GM12878 (cell line): ENCODE results near the gene ETAA1. TPM values are rescaled to one million over a fixed set of nuclear protein-coding genes. Genes with fewer than 3 reads are reported as not detected.

Source experiments
- ATAC-seq: fragments of 200-7000 bp; cut with Tn5 transposase; 3 replicates; pipeline ENCODE4 v1.9.1; 2020; ENCODE audit warnings: mild to moderate bottlenecking, moderate library complexity
- Bru-seq: library from RNA; stranded (reverse); fragments of 400-500 nt; gene quantifications from one replicate; lab custom pipeline; 2021; lab: Mats Ljungman, UMichigan
- BruChase-seq, 2 experiments: library from RNA; stranded (reverse); fragments of 400-500 nt; gene quantifications; one replicate each; lab custom pipeline; 2021; lab: Mats Ljungman, UMichigan
- BruUV-seq: library from RNA; stranded (reverse); fragments of 400-500 nt; replicated peaks from 2 replicates; lab custom pipeline; 2021; lab: Mats Ljungman, UMichigan
- CTCF ChIA-PET: fragments of 300-600 bp; sonication (Branson Sonifier 250); formaldehyde crosslinking; extraction: SDS; loops from one replicate; lab custom pipeline; 2021; ENCODE audit warnings: inconsistent platforms; lab: Yijun Ruan, JAX
- POLR2A ChIA-PET: fragments of 350-600 bp; formaldehyde crosslinking; extraction: SDS; loops from one replicate; lab custom pipeline; 2021; ENCODE audit warnings: inconsistent platforms; lab: Charles Lee
- RAD21 ChIA-PET: fragments of 300-600 bp; sonication (Branson Sonifier 250); formaldehyde crosslinking; loops from one replicate; lab custom pipeline; 2023; ENCODE audit warnings: antibody characterized with exemption; ENCODE audit not compliant: unreplicated experiment; lab: Charles Lee
- SMC1A ChIA-PET: fragments of 300-600 bp; sonication (Branson Sonifier 250); formaldehyde crosslinking; loops from one replicate; lab custom pipeline; 2023; ENCODE audit not compliant: unreplicated experiment, uncharacterized antibody; lab: Charles Lee
- DNase-seq: peaks from one replicate; pipeline ENCODE4 v3.0.0-alpha.2; 2011; ENCODE audit warnings: low read depth, low spot score
- FAIRE-seq: peaks from 3 replicates; lab custom pipeline; 2011; peaks lifted over from hg19 to GRCh38; lab: Jason Lieb, UNC
- H2AFZ ChIP-seq: 2 replicates; pipeline ENCODE4 v1.6.0; 2011; ENCODE audit warnings: low read depth, low read length, control low read depth; ENCODE audit not compliant: control insufficient read depth
- H3K27ac ChIP-seq: 2 replicates; pipeline ENCODE4 v1.5.1; 2011; ENCODE audit warnings: control low read depth; ENCODE audit not compliant: control insufficient read depth, insufficient read depth
- H3K27me3 ChIP-seq, 2 experiments: replicated peaks in 1 of 2; 2 replicates each; pipeline versions ENCODE4 v1.6.0 to v1.6.1; 2011; ENCODE audit warnings: low read length in 1 of 2; ENCODE audit not compliant: control insufficient read depth in 2 of 2, insufficient read depth in 2 of 2
- H3K36me3 ChIP-seq, 2 experiments: 2 replicates each; pipeline ENCODE4 v1.5.1; 2011; ENCODE audit warnings: low read length in 1 of 2; ENCODE audit not compliant: control insufficient read depth in 2 of 2, insufficient read depth in 2 of 2
- H3K4me1 ChIP-seq: 2 replicates; pipeline ENCODE4 v1.6.1; 2011; ENCODE audit warnings: mild to moderate bottlenecking, low read length, moderate library complexity, mixed read lengths; ENCODE audit not compliant: control insufficient read depth, insufficient read depth
- H3K4me2 ChIP-seq: 2 replicates; pipeline ENCODE4 v1.6.0; 2011; ENCODE audit warnings: control low read depth; ENCODE audit not compliant: control insufficient read depth, insufficient read depth
- H3K4me3 ChIP-seq: fragments of 200-600 bp; sonication (generic); 2 replicates; pipeline ENCODE4 v1.5.1; 2016
- H3K79me2 ChIP-seq: 2 replicates; pipeline ENCODE4 v1.6.0; 2011; ENCODE audit warnings: low read length; ENCODE audit not compliant: control insufficient read depth, insufficient read depth
- H3K9ac ChIP-seq: 2 replicates; pipeline ENCODE4 v1.8.0; 2011; ENCODE audit warnings: low read length, control low read depth, mixed read lengths; ENCODE audit not compliant: control insufficient read depth, insufficient read depth
- H3K9me3 ChIP-seq: replicated peaks from 3 replicates; pipeline ENCODE4 v1.5.1; 2011; ENCODE audit warnings: mild to moderate bottlenecking, low read length; ENCODE audit not compliant: control insufficient read depth, insufficient read depth
- H4K20me1 ChIP-seq: 2 replicates; pipeline ENCODE4 v1.6.0; 2011; ENCODE audit not compliant: control insufficient read depth, insufficient read depth
- BCL11A ChIP-seq: IDR thresholded peaks from 2 replicates; pipeline ENCODE4 v1.6.1; 2011; ENCODE audit warnings: low read depth, low read length
- BCLAF1 ChIP-seq: fragments of 450-650 bp; IDR thresholded peaks from 2 replicates; pipeline ENCODE4 v1.6.1; 2017; ENCODE audit warnings: antibody characterized with exemption, mild to moderate bottlenecking, moderate library complexity
- BRCA1 ChIP-seq: IDR thresholded peaks from 2 replicates; pipeline ENCODE4 v1.6.1; 2011; ENCODE audit warnings: low read depth, low read length, improper control_type of control experiment
- CBFB ChIP-seq: IDR thresholded peaks from 2 replicates; pipeline ENCODE4 v1.6.1; 2016; ENCODE audit warnings: antibody characterized with exemption, low read depth
- CBX5 ChIP-seq: sonication (generic); IDR thresholded peaks from 2 replicates; pipeline ENCODE4 v1.6.1; 2016; ENCODE audit warnings: low read depth, moderate library complexity, mild to moderate bottlenecking, inconsistent platforms
- CHD2 ChIP-seq: IDR thresholded peaks from 2 replicates; pipeline ENCODE4 v1.6.1; 2011; ENCODE audit warnings: low read depth, low read length, improper control_type of control experiment, borderline replicate concordance
- MYB ChIP-seq: fragments of 150-350 bp; IDR thresholded peaks from 2 replicates; pipeline ENCODE4 v1.6.1; 2014; ENCODE audit warnings: mild to moderate bottlenecking, low read depth, low read length, borderline replicate concordance
- NKRF ChIP-seq: fragments of 450-650 bp; conservative IDR thresholded peaks from 2 replicates; pipeline ENCODE4 v1.6.1; 2017; ENCODE audit warnings: mild to moderate bottlenecking, moderate library complexity
- PML ChIP-seq: IDR thresholded peaks from 2 replicates; pipeline ENCODE4 v1.6.1; 2012; ENCODE audit warnings: low read length, inconsistent platforms
- POLR2A ChIP-seq: IDR thresholded peaks from 2 replicates; pipeline ENCODE4 v1.6.1; 2011; ENCODE audit warnings: low read depth, mild to moderate bottlenecking, low read length
- RB1 ChIP-seq: fragments of 450-650 bp; formaldehyde crosslinking; IDR thresholded peaks from 2 replicates; pipeline ENCODE4 v1.6.1; 2017; ENCODE audit warnings: mild to moderate bottlenecking, borderline replicate concordance
- RBBP5 ChIP-seq: fragments of 200-600 bp; sonication (generic); conservative IDR thresholded peaks from 2 replicates; pipeline ENCODE4 v1.6.1; 2016
- RELA ChIP-seq: fragments of 450-650 bp; IDR thresholded peaks from 2 replicates; pipeline ENCODE4 v1.8.0; 2014; ENCODE audit warnings: borderline replicate concordance; ENCODE audit not compliant: partially characterized antibody
- RUNX3 ChIP-seq: IDR thresholded peaks from 2 replicates; pipeline ENCODE4 v1.6.1; 2012; ENCODE audit warnings: low read length, inconsistent platforms
- SMARCA5 ChIP-seq: fragments of 450-650 bp; IDR thresholded peaks from 2 replicates; pipeline ENCODE4 v1.6.1; 2017; ENCODE audit warnings: mild to moderate bottlenecking
- SP1 ChIP-seq: IDR thresholded peaks from one replicate; pipeline ENCODE4 v1.6.1; 2011; ENCODE audit warnings: low read depth, low read length
- WGBS: methylation state at CpG from one replicate; pipeline ENCODE4 v1.1.6; 2016; ENCODE audit warnings: low lambda C conversion rate; ENCODE audit not compliant: insufficient replicate concordance, insufficient coverage; ENCODE audit errors: missing lambda C conversion rate; 5-methylcytosine and 5-hydroxymethylcytosine counted together
- in situ Hi-C: fragments of 300-500 bp; cut with MboI; formaldehyde crosslinking; loops from 9 replicates; pipeline ENCODE4 v1.14.3; 2018; ENCODE audit warnings: mixed read lengths
- intact Hi-C: fragments of 100-400 bp; cut with micrococcal nuclease; formaldehyde crosslinking; loops from one replicate; pipeline ENCODE4 v1.14.2; 2022; ENCODE audit not compliant: unreplicated experiment
- long read RNA-seq, 2 experiments: library from polyadenylated mRNA; unstranded; transcript quantifications; one replicate each; pipeline ENCODE4 v2.0.0, GENCODE V29; 2019 to 2020
- polyA minus RNA-seq, 3 experiments: library from RNA; depleted of rRNA, polyadenylated mRNA; stranded (reverse); fragments of >200 nt; gene quantifications; 2 replicates each; pipeline ENCODE4 v1.2.3, GENCODE V29; 2011
- polyA plus RNA-seq, 11 experiments: library from polyadenylated mRNA; depleted of rRNA in 4 of 11; unstranded in 6 of 11; stranded (reverse) in 5 of 11; fragments of >200 nt; fragmentation: Nextera tagmentation in 4 of 11; fragmentation: Illumina TruSeq in 1 of 11; extraction: Ambion mirVana in 4 of 11; extraction: Trizol in 1 of 11; gene quantifications; 1 replicate in 1 of 11; 2 replicates in 10 of 11; pipeline versions ENCODE4 v1.2.1 to v1.2.3, GENCODE V29; 2011 to 2016; ENCODE audit warnings: inconsistent platforms in 2 of 11, missing spikeins in 2 of 11, low read depth in 1 of 11
- total RNA-seq, 4 experiments: library from RNA; depleted of rRNA in 3 of 4; stranded (reverse); fragments of >200 nt in 3 of 4; fragmentation: Illumina TruSeq in 1 of 4; extraction: Trizol in 1 of 4; gene quantifications; 2 replicates each; pipeline versions ENCODE4 v1.2.1 to v1.2.3, GENCODE V29; 2013 to 2021

Gene ETAA1
- 66.0 and 72.4 TPM in 2 replicates for total RNA-seq (2013; cell fraction: nucleolus; rRNA removed)
- total RNA-seq (2014; rRNA removed): 13.3 and 20.8 TPM in 2 replicates
- total RNA-seq (2014; rRNA removed; fragmentation: Illumina TruSeq; extraction: Trizol): 24.2 TPM in 2 replicates
- 11.4 and 11.7 TPM in 2 replicates for total RNA-seq (2021)
- polyA plus RNA-seq (2011; ENCODE audit: low read depth): 3.9 TPM
- polyA plus RNA-seq (2011; rRNA removed): 17.1 and 32.7 TPM in 2 replicates
- polyA plus RNA-seq (2011; cell fraction: cytosol; rRNA removed): 3.6 and 4.2 TPM in 2 replicates
- 13.7 and 14.0 TPM in 2 replicates for polyA plus RNA-seq (2011; cell fraction: nucleus; rRNA removed)
- polyA plus RNA-seq (2012): 7.4 and 10.8 TPM in 2 replicates
- polyA plus RNA-seq (2014; fragmentation: Illumina TruSeq; extraction: Trizol): 19.1 and 24.1 TPM in 2 replicates
- 1 to 10 TPM; 4.2 to 5.2 TPM for polyA plus RNA-seq (2014; fragmentation: Nextera tagmentation; extraction: Ambion mirVana)
- 9.0 and 10.3 TPM in 2 replicates for polyA plus RNA-seq (2014; rRNA removed)
- polyA plus RNA-seq (2016; fragmentation: Nextera tagmentation; extraction: Ambion mirVana): 10 to 100 TPM; 13.6 to 14.4 TPM
- polyA minus RNA-seq (2011; rRNA and poly(A)+ RNA removed): 7.4 and 14.6 TPM in 2 replicates
- 3.7 and 5.3 TPM in 2 replicates for polyA minus RNA-seq (2011; cell fraction: cytosol; rRNA and poly(A)+ RNA removed)
- 19.3 and 23.5 TPM in 2 replicates for polyA minus RNA-seq (2011; cell fraction: nucleus; rRNA and poly(A)+ RNA removed)
- Bru-seq, nascent RNA: percentile 84 among the genes with signal in this experiment
- BruChase-seq, experiment 1, labeled RNA remaining after a 6-hour chase: percentile 73 among the genes with signal in this experiment
- percentile 85 among the genes with signal in this experiment for BruChase-seq, experiment 2, labeled RNA remaining after a 2-hour chase
- long read RNA-seq, experiment 1, partial matches to known transcripts: 2 of 9 reads
- long read RNA-seq, experiment 1, other reads (novel, unspliced or antisense): 3 of 9 reads
- long read RNA-seq, experiment 2, partial matches to known transcripts: 5 of 12 reads
- long read RNA-seq, experiment 2, other reads (novel, unspliced or antisense): 5 of 12 reads

DNA sequence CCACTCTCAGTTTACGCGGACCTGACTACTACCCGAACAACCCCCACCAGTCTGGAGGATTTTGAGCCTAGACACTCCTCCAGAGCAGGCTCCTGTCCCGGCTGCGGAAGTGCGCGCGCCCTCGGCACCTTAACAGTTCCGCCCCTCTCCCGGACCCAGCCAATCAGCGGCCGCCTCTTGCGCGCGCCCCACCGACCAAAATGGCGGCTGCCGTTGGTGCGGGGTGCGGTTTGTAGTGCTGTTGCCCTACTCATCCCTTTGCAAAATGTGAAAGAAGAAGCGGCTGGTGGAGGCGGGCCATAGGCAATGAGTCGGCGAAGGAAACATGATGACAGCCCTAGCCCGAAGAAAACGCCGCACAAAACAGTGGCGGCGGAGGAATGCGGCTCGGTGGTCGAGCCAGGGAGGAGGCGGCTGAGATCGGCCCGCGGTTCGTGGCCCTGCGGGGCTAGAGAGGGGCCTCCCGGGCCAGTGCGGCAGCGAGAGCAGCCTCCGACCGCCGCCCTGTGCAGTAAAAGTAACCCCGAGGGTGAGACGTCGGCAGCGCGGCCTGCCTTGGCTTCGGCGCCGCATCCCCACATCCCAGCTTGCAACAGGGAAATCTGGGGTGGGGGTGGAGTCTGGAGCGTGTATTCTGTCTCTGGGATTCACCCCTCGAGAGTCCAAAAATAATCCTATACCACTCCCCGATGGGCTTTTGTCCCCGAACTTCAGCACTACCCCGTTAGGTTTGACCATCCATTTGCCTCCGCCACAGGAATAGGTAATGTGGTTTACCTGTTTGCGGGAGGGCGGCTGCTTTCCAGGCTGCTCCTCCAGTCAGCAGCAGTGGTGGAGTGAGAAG lies at the start of gene ETAA1:
ETAA1 (plus strand) TSS at position 191 of the 844 bp plus-strand sequence; CDS start at position 307, 116 bp downstream.
- ATAC-seq: peak; percentile 99
- in situ Hi-C loops: no loop called here
- ChIA-PET CTCF (no interaction called here), SMC1A (no interaction called here), RAD21 (interaction anchor here (0.8 kb wide), 1 partner anchor 1740 kb away, joined by 3 read pairs; no protein-coding TSS in a partner anchor), POLR2A (no interaction called here)
- DNase-seq: peak; percentile 42
- H2AFZ ChIP-seq: peak within 1 kb of the TSS; percentile 82
- under 1% methylated on average over 58 of the region's 61 CpGs for WGBS
- no peaks in the 10 kb centered on the region for H3K36me3 ChIP-seq
- H3K4me3 ChIP-seq: peak within 1 kb of the TSS; percentile 93
- intact Hi-C loops: loop anchor here (10.0 kb wide), 1 partner anchor 657 kb away; no protein-coding TSS in a partner anchor
- H3K9ac ChIP-seq: peak within 1 kb of the TSS; percentile 87
- peak within 1 kb of the TSS; percentile 68 for H3K4me2 ChIP-seq
- BruUV-seq: TSS peak; percentile 89
- H4K20me1 ChIP-seq: no peaks in the 10 kb centered on the region
- H3K79me2 ChIP-seq: peaks cover 18% of the 10 kb centered on the region
- H3K27me3 ChIP-seq: no peaks in the 10 kb centered on the region
- peak; percentile 90 for FAIRE-seq
- peak within 1 kb of the TSS; percentile 70 for H3K27ac ChIP-seq
- no peaks in the 10 kb centered on the region for H3K9me3 ChIP-seq
- no peaks in the 10 kb centered on the region for H3K4me1 ChIP-seq
- TF ChIP-seq RBBP5 (peak; percentile 73; the same call in 1 of the 2 replicates), RELA (peak; percentile 10), RUNX3 (peak; percentile 67), RB1 (peak; percentile 82; the same call in 1 of the 2 replicates), SP1 (peak; percentile 7), SMARCA5 (no peak), BCL11A (no peak), MYB (no peak), CBX5 (peak; percentile 26; the same call in 1 of the 2 replicates), CBFB (peak; percentile 75; the same call in 1 of the 2 replicates), BRCA1 (no peak), PML (peak; percentile 81; the same call in 1 of the 2 replicates), BCLAF1 (no peak), POLR2A (peak; percentile 94), NKRF (no peak), CHD2 (peak; percentile 65; the same call in 1 of the 2 replicates)
